UCSD-AML1 (cell line): ENCODE results near the gene CTH.
A peak's percentile ranks its signal among the peaks of the same experiment; 100 is the strongest.
"Not testable (repeated sequence)": the region's sequence is repeated elsewhere in the genome, so short reads cannot be mapped to it uniquely, and the experiment has no call there.

Experiments
- DNase-seq: peaks from one replicate; lab custom pipeline; 2025; ENCODE audit not compliant: unreplicated experiment; lab: John Stamatoyannopoulos, UW

Gene CTH

GRCh38 chr1:70452164-70452939 is 41.3 kb downstream of the CTH start:
- not testable (repeated sequence) for DNase-seq

- no peak for DNase-seq
These were observed 44.2 kb downstream of the CTH start for GRCh38 chr1:70455291-70455690.

- no peak for DNase-seq
These were observed 47.1 kb downstream of the CTH start for GRCh38 chr1:70458131-70458530.

- no peak for DNase-seq
These were observed 48.6 kb downstream of the CTH start for GRCh38 chr1:70459496-70460225.

- not testable (repeated sequence) for DNase-seq
These were observed 50.0 kb downstream of the CTH start for GRCh38 chr1:70460740-70461713.

GRCh38 chr1:70462611-70463010 is 51.5 kb downstream of the CTH start:
- no peak for DNase-seq

GRCh38 chr1:70465911-70466310 is 54.8 kb downstream of the CTH start:
- no peak for DNase-seq

GRCh38 chr1:70467531-70467930 is 56.5 kb downstream of the CTH start:
- DNase-seq, result no peak

- no peak for DNase-seq
These were observed 57.1 kb downstream of the CTH start for GRCh38 chr1:70468180-70468579.

GRCh38 chr1:70469184-70469583 is 58.1 kb downstream of the CTH start:
- DNase-seq, result not testable (repeated sequence)

GRCh38 chr1:70475023-70475422 is 64.0 kb downstream of the CTH start:
- no peak for DNase-seq

GRCh38 chr1:70477090-70477489 is 66.0 kb downstream of the CTH start:
- DNase-seq, result no peak

GRCh38 chr1:70477905-70478304 is 66.8 kb downstream of the CTH start:
- DNase-seq, result not testable (repeated sequence)

GRCh38 chr1:70483342-70483741 is 72.3 kb downstream of the CTH start:
- DNase-seq, result no peak

- DNase-seq, result no peak
These were observed 74.6 kb downstream of the CTH start for GRCh38 chr1:70485624-70486023.

GRCh38 chr1:70486676-70487458 is 75.8 kb downstream of the CTH start:
- peak; percentile 5 for DNase-seq

GRCh38 chr1:70487459-70487815 is 76.4 kb downstream of the CTH start:
- DNase-seq, result no peak

- DNase-seq, result peak; percentile 20
These were observed 77.0 kb downstream of the CTH start for GRCh38 chr1:70487910-70488665.
